SH-SY5Y (cell line): ENCODE data around the gene CORO2B.

Experiments used
- GATA2 ChIP-seq: IDR thresholded peaks from 2 replicates; pipeline ENCODE4 v1.6.1; 2011; ENCODE audit warnings: mild to moderate bottlenecking, low read depth, low read length
- GATA3 ChIP-seq: IDR thresholded peaks from 2 replicates; pipeline ENCODE4 v1.6.1; 2011; ENCODE audit warnings: low read depth, mild to moderate bottlenecking, low read length, moderate library complexity

- TF ChIP-seq GATA3 = no peak
- no peak for TF ChIP-seq GATA2
Measured at GRCh38 chr15:68638953-68639515, 60.2 kb downstream of the CORO2B start.
